Hepatocyte (in vitro differentiated cells): ENCODE measurements around the gene WDR70.

ENCODE experiments used
- CTCF ChIP-seq: fragments of 200-600 bp; sonication (generic); IDR thresholded peaks from 2 replicates; pipeline ENCODE4 v1.5.1; 2016; ENCODE audit warnings: antibody characterized with exemption, mild to moderate bottlenecking; ENCODE audit not compliant: poor library complexity
- EZH2 ChIP-seq: fragments of 200-600 bp; sonication (generic); IDR thresholded peaks from 2 replicates; pipeline ENCODE4 v1.6.1; 2016; ENCODE audit warnings: antibody characterized with exemption, mild to moderate bottlenecking, borderline replicate concordance

GRCh38 chr5:37511646-37512045 lies 132.5 kb downstream of the WDR70 start:
- no peak for TF ChIP-seq EZH2
- TF ChIP-seq CTCF: no peak
